NCI-H2107 treated with DMSO at 0.1 percent for 48 hours (cell line): Measurements from ENCODE around the gene EPOP.

Experiments
- DNase-seq: peaks from one replicate; lab custom pipeline; 2025; ENCODE audit not compliant: unreplicated experiment; lab: John Stamatoyannopoulos, UW

EPOP gene

GRCh38 chr17:38674014-38674748, 576 bp downstream of the EPOP start:
- DNase-seq, result no peak

GRCh38 chr17:38673707-38674013, 1.1 kb downstream of the EPOP start:
- DNase-seq, result no peak

- DNase-seq, result no peak
Measured at GRCh38 chr17:38672788-38673706, 1.7 kb downstream of the EPOP start.

- DNase-seq, result no peak
Measured at GRCh38 chr17:38671939-38672720, 2.6 kb downstream of the EPOP start.

- no peak for DNase-seq
Measured at GRCh38 chr17:38669520-38669919, 5.2 kb downstream of the EPOP start.

- DNase-seq, result no peak
Measured at GRCh38 chr17:38667787-38668122, 7.0 kb downstream of the EPOP start.

GRCh38 chr17:38667099-38667786, 7.5 kb downstream of the EPOP start:
- DNase-seq, result peak; percentile 41

GRCh38 chr17:38663964-38664644, 10.7 kb downstream of the EPOP start:
- no peak for DNase-seq

- DNase-seq, result peak; percentile 56
Measured at GRCh38 chr17:38663125-38663751, 11.5 kb downstream of the EPOP start.

GRCh38 chr17:38660097-38661025, 14.4 kb downstream of the EPOP start:
- no peak for DNase-seq

GRCh38 chr17:38659415-38659814, 15.3 kb downstream of the EPOP start:
- DNase-seq, result no peak

- no peak for DNase-seq
Measured at GRCh38 chr17:38658741-38659345, 15.9 kb downstream of the EPOP start.

- DNase-seq, result no peak
Measured at GRCh38 chr17:38657824-38658740, 16.7 kb downstream of the EPOP start.

- DNase-seq, result no peak
Measured at GRCh38 chr17:38656959-38657823, 17.6 kb downstream of the EPOP start.

GRCh38 chr17:38654411-38655398, 20.1 kb downstream of the EPOP start:
- no peak for DNase-seq
